Measurements from ENCODE around the gene ABCA1. TPM values are rescaled to one million over a fixed set of nuclear protein-coding genes. Genes with fewer than 3 reads are reported as not detected.

ABCA1 gene
- total and polyA plus RNA-seq, 10 of the 15 experiments (the other 5 are each of a cell fraction or from before 2014, with no cell fraction given): 0.01 to 0.56 (median 0.16) TPM

DNA sequence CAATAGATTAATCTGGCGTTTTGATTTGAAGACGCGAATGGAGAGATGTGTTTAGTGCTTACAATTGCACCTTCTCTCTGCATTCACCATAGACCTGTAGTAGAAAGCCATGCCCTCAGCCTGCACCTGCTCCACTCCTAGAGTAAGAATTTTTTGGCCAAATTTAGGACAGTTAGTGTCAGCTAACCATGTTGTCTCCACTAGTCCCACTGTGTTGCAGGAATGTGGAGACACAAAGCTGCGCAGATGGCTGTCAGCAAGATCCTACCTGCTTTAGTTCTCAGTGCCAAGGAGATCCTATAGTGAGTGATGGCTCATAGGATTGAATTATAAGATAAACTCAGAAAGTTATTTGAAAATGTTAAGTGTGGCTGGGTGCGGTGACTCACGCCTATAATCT is 35.1 kb upstream of the ABCA1 start:
- DNase-seq (ENCODE audit: low read depth, low spot score): no peak
- no peak overlapping the region for H3K4me2 ChIP-seq (ENCODE audit: control insufficient read depth, insufficient read depth)
- H3K9me3 ChIP-seq (replicated peaks; ENCODE audit: control insufficient read depth, insufficient read depth, low read length): no peaks in the 10 kb centered on the region
- intact Hi-C loops (cut with micrococcal nuclease; ENCODE audit: unreplicated experiment): no loop called here
- CTCF ChIA-PET: no interaction called here
- no peaks in the 10 kb centered on the region for H3K36me3 ChIP-seq (ENCODE audit: control insufficient read depth in 2 of 2, insufficient read depth in 2 of 2, low read length in 1 of 2)
- RAD21 ChIA-PET (ENCODE audit: unreplicated experiment): no interaction called here
- ATAC-seq: no peak
- in situ Hi-C loops (cut with MboI): no loop called here
- no peak overlapping the region for H3K4me3 ChIP-seq
- no peak overlapping the region for H2AFZ ChIP-seq (ENCODE audit: control insufficient read depth, low read depth, low read length)
- H3K27ac ChIP-seq (ENCODE audit: control insufficient read depth, insufficient read depth): no peak overlapping the region
- no TSS peak for BruUV-seq (replicated peaks)
- SMC1A ChIA-PET (ENCODE audit: uncharacterized antibody, unreplicated experiment): no interaction called here
- 84% methylated on average over 6 of the region's 6 CpGs for WGBS (ENCODE audit: insufficient coverage, insufficient replicate concordance, low lambda C conversion rate, missing lambda C conversion rate)
- no peak for FAIRE-seq
- no peaks in the 10 kb centered on the region for H4K20me1 ChIP-seq (ENCODE audit: control insufficient read depth, insufficient read depth)
- TF ChIP-seq SUPT20H (IDR thresholded peaks at IDR 0.05; ENCODE audit: borderline replicate concordance, control insufficient read depth, low read depth, low read length): no peak
- no peak for TF ChIP-seq LARP7 (IDR thresholded peaks at IDR 0.05)
- TF ChIP-seq CEBPB (IDR thresholded peaks at IDR 0.05; ENCODE audit: borderline replicate concordance in 1 of 2, low read depth in 2 of 2, low read length in 2 of 2): no peak
- no peak overlapping the region for H3K9ac ChIP-seq (ENCODE audit: control insufficient read depth, insufficient read depth, low read length)
- H3K27me3 ChIP-seq (replicated peaks in 1 of 2; ENCODE audit: control insufficient read depth in 2 of 2, insufficient read depth in 2 of 2, low read length in 1 of 2): no peaks in the 10 kb centered on the region; a peak in 1 of 4 replicates
- POLR2A ChIA-PET: no interaction called here
- no peaks in the 10 kb centered on the region; the same call in 1 of the 2 replicates for H3K4me1 ChIP-seq (ENCODE audit: control insufficient read depth, insufficient read depth, low read length)
- H3K79me2 ChIP-seq (ENCODE audit: control insufficient read depth, insufficient read depth, low read length): no peaks in the 10 kb centered on the region

DNA sequence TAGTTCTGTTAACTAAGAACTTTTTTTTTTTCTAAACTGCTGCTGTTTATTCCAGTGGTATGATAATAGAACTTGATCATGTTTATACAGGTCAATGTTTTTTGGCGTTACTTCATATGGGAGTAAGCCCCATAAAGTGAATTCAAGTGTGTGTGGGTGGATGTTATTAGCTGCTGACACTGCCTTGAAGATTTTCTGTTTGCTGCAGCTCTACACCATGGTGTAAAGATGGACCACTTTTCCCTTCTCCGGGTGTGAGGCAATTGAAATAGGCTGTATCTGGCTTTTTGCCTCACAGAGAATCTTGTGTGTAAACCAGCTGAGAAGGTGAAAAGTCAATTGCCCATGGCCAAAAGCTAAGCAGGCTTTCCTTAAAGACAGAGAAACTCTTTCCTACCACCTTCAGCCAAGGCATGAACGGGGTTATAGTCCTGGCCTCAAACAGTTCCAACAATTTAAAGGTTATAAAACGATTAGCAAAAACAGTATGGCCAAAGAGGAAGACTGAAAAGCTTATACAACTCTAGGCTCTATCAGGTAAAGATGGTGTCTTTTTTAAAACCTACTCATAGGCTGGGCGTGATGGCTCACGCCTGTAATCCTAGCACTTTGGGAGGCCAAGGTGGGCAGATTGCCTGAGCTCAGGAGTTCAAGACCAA is 33.9 kb upstream of the ABCA1 start:
- Histone ChIP-seq H3K27ac (ENCODE audit: control insufficient read depth, insufficient read depth) (no peak overlapping the region), H4K20me1 (ENCODE audit: control insufficient read depth, insufficient read depth) (no peaks in the 10 kb centered on the region), H2AFZ (ENCODE audit: control insufficient read depth, low read depth, low read length) (no peak overlapping the region), H3K9me3 (replicated peaks; ENCODE audit: control insufficient read depth, insufficient read depth, low read length) (no peaks in the 10 kb centered on the region), H3K79me2 (ENCODE audit: control insufficient read depth, insufficient read depth, low read length) (no peaks in the 10 kb centered on the region), H3K4me2 (ENCODE audit: control insufficient read depth, insufficient read depth) (no peak overlapping the region), H3K36me3 (ENCODE audit: control insufficient read depth in 2 of 2, insufficient read depth in 2 of 2, low read length in 1 of 2) (no peaks in the 10 kb centered on the region), H3K4me3 (no peak overlapping the region), H3K4me1 (ENCODE audit: control insufficient read depth, insufficient read depth, low read length) (no peaks in the 10 kb centered on the region), H3K9ac (ENCODE audit: control insufficient read depth, insufficient read depth, low read length) (no peak overlapping the region), H3K27me3 (replicated peaks in 1 of 2; ENCODE audit: control insufficient read depth in 2 of 2, insufficient read depth in 2 of 2, low read length in 1 of 2) (no peaks in the 10 kb centered on the region; a peak in 1 of 4 replicates)
- POLR2A ChIA-PET: no interaction called here
- no peak for ATAC-seq
- intact Hi-C loops (cut with micrococcal nuclease; ENCODE audit: unreplicated experiment): no loop called here
- CTCF ChIA-PET: interaction anchor here (0.6 kb wide), 1 partner anchor 202 kb away, joined by 3 read pairs; no protein-coding TSS in a partner anchor
- no peak for FAIRE-seq
- RAD21 ChIA-PET (ENCODE audit: unreplicated experiment): interaction anchor here (1.0 kb wide), 1 partner anchor 24 kb away, joined by 4 read pairs; no protein-coding TSS in a partner anchor
- no peak for DNase-seq (ENCODE audit: low read depth, low spot score)
- TF ChIP-seq NFYB (IDR thresholded peaks at IDR 0.05; ENCODE audit: insufficient read depth, low read depth, low read length) (no peak), FOXK2 (IDR thresholded peaks at IDR 0.05) (no peak), TBL1XR1 (IDR thresholded peaks at IDR 0.05; ENCODE audit: low read depth, low read length) (no peak), HDAC2 (IDR thresholded peaks at IDR 0.05) (no peak), ESRRA (IDR thresholded peaks at IDR 0.05; ENCODE audit: low read length) (no peak), DPF2 (IDR thresholded peaks at IDR 0.05) (no peak)
- TF ChIP-seq, protein P1, sequence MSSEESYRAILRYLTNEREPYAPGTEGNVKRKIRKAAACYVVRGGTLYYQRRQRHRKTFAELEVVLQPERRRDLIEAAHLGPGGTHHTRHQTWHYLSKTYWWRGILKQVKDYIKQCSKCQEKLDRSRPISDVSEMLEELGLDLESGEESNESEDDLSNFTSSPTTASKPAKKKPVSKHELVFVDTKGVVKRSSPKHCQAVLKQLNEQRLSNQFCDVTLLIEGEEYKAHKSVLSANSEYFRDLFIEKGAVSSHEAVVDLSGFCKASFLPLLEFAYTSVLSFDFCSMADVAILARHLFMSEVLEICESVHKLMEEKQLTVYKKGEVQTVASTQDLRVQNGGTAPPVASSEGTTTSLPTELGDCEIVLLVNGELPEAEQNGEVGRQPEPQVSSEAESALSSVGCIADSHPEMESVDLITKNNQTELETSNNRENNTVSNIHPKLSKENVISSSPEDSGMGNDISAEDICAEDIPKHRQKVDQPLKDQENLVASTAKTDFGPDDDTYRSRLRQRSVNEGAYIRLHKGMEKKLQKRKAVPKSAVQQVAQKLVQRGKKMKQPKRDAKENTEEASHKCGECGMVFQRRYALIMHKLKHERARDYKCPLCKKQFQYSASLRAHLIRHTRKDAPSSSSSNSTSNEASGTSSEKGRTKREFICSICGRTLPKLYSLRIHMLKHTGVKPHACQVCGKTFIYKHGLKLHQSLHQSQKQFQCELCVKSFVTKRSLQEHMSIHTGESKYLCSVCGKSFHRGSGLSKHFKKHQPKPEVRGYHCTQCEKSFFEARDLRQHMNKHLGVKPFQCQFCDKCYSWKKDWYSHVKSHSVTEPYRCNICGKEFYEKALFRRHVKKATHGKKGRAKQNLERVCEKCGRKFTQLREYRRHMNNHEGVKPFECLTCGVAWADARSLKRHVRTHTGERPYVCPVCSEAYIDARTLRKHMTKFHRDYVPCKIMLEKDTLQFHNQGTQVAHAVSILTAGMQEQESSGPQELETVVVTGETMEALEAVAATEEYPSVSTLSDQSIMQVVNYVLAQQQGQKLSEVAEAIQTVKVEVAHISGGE (CRISPR knock-in tag; IDR thresholded peaks at IDR 0.05): no peak
- in situ Hi-C loops (cut with MboI): no loop called here
- no TSS peak for BruUV-seq (replicated peaks)
- 38% methylated on average over 6 of the region's 6 CpGs for WGBS (ENCODE audit: insufficient coverage, insufficient replicate concordance, low lambda C conversion rate, missing lambda C conversion rate)
- SMC1A ChIA-PET (ENCODE audit: uncharacterized antibody, unreplicated experiment): interaction anchor here (1.5 kb wide), 1 partner anchor 19 kb away, joined by 5 read pairs; no protein-coding TSS in a partner anchor
